Peyer's patch (tissue), 4 donors: ENCODE data around the gene RBPJL.

Experiments
- CTCF ChIP-seq, 6 experiments: fragments of 450-650 bp in 4 of 6; fragments of 200-600 bp in 2 of 6; sonication (generic) in 1 of 6; IDR thresholded peaks; one replicate each; pipeline ENCODE4 v1.5.1; 2017 to 2019; ENCODE audit warnings: antibody characterized with exemption in 6 of 6, mild to moderate bottlenecking in 3 of 6, moderate library complexity in 1 of 6
- POLR2A ChIP-seq, 2 donors: fragments of 450-650 bp; IDR thresholded peaks; one replicate each; pipeline ENCODE4 v1.5.1; 2017; ENCODE audit warnings: antibody characterized with exemption in 2 of 2, mild to moderate bottlenecking in 2 of 2, moderate library complexity in 2 of 2

DNA sequence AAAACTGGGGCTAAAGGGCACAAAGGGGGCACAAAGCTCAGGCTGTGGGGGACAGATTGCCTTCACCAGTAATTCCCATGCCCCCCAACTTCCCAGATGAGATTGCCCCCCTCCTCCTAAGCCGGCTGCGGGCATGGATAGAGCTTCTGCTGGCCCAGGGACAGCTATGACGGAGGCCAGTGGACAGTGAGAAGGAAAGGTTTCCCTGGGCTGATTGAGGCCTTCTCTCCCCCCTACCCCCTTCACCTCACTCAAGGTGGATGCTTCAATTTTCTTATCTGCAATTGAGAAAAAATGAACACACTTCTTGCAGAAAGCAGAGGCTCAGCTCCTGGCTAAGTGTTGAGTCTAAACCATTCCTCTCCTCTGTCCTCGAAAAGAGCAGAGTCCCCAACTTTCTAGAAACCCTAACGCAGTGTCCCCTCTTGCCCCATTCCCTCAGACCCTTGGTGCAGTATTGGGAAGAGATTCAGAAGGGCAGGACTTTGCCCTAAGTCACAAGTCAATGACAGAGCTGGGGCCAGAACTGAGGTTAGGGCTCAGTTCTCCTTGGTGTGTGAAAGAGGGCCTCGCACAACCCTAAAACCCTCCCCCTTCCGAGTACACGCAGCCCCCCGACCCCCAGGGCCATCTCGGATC is 40.8 kb downstream of the RBPJL start:
- no peak for TF ChIP-seq CTCF (IDR thresholded peaks at IDR 0.05)
- no peak for TF ChIP-seq POLR2A (IDR thresholded peaks at IDR 0.05)
